DMS53 treated with DMSO at 0.1 percent for 48 hours (cell line): Measurements from ENCODE around the gene TCF3.

ENCODE experiments used
- DNase-seq: peaks from one replicate; lab custom pipeline; 2025; ENCODE audit not compliant: unreplicated experiment; lab: John Stamatoyannopoulos, UW

TCF3 gene

GRCh38 chr19:1587872-1588271 lies 64.5 kb downstream of the TCF3 start:
- DNase-seq: no peak

GRCh38 chr19:1585243-1585580 lies 67.2 kb downstream of the TCF3 start:
- DNase-seq: no peak

- DNase-seq: no peak
Measured at GRCh38 chr19:1584500-1585242, 67.7 kb downstream of the TCF3 start.

GRCh38 chr19:1582201-1582600 lies 70.2 kb downstream of the TCF3 start:
- no peak for DNase-seq

- no peak for DNase-seq
Measured at GRCh38 chr19:1580957-1581356, 71.5 kb downstream of the TCF3 start.

GRCh38 chr19:1580382-1580781 lies 72.0 kb downstream of the TCF3 start:
- DNase-seq: no peak

GRCh38 chr19:1579222-1579621 lies 73.2 kb downstream of the TCF3 start:
- DNase-seq: no peak

GRCh38 chr19:1577929-1578618 lies 74.3 kb downstream of the TCF3 start:
- no peak for DNase-seq

GRCh38 chr19:1577090-1577928 lies 75.1 kb downstream of the TCF3 start:
- DNase-seq: no peak

GRCh38 chr19:1576242-1577089 lies 75.9 kb downstream of the TCF3 start:
- DNase-seq: no peak

- no peak for DNase-seq
Measured at GRCh38 chr19:1575323-1576241, 76.8 kb downstream of the TCF3 start.

GRCh38 chr19:1574354-1575136 lies 77.9 kb downstream of the TCF3 start:
- no peak for DNase-seq

GRCh38 chr19:1572795-1573194 lies 79.6 kb downstream of the TCF3 start:
- DNase-seq: no peak

- DNase-seq: no peak
Measured at GRCh38 chr19:1571358-1571757, 81.1 kb downstream of the TCF3 start.

GRCh38 chr19:1570836-1571235 lies 81.6 kb downstream of the TCF3 start:
- no peak for DNase-seq

GRCh38 chr19:1569997-1570396 lies 82.4 kb downstream of the TCF3 start:
- no peak for DNase-seq

GRCh38 chr19:1568320-1569019 lies 83.9 kb downstream of the TCF3 start, which contains the start of gene MEX3D:
TSS of gene MEX3D (minus strand) at chr19:1568325. CDS start at chr19:1568058, 267 bp downstream.
- peak; percentile 4 for DNase-seq

GRCh38 chr19:1567848-1568227 lies 84.6 kb downstream of the TCF3 start:
- DNase-seq: no peak
